ENCODE measurements around the gene NRF1. TPM values are rescaled to one million over a fixed set of nuclear protein-coding genes. Genes with fewer than 3 reads are reported as not detected.
A peak's percentile ranks its signal among the peaks of the same experiment; 100 is the strongest.

NRF1 gene
- total and polyA plus RNA-seq, 5 donors = 5.7 to 20.0 (median 18.8) TPM

- 75% methylated on average over 13 of the region's 13 CpGs for WGBS
Measured at GRCh38 chr7:129799350-129799955, 187.9 kb downstream of the NRF1 start.

DNA sequence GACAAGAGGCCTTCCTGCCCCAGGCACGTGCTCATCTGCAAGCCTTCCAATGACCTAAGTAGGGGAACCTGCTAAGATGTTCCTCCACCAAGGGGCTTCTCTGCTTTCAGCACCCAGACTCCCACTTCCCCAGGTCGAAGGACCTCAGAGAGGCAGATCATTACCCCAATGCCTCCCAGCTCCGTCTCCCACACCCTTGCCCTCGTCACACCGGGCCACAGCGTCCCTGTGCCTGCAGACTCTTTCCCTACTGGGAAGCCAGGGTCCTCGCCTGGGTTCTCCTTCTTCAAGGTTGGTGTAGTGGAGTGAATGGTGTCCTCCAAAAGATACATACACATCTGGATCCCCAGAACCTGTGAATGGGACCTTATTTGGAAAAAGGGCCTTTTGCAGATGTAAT, 189.4 kb downstream of the NRF1 start:
- DNase-seq (no peak), ATAC-seq (no peak)
- Histone ChIP-seq H3K27ac (ENCODE audit: low read length) (no peak overlapping the region), H3K27me3 (ENCODE audit: control insufficient read depth, insufficient read depth) (no peaks in the 10 kb centered on the region), H3K4me3 (ENCODE audit: low read length) (no peak overlapping the region), H3K9me3 (ENCODE audit: control insufficient read depth, low read length) (no peaks in the 10 kb centered on the region), H3K4me1 (ENCODE audit: control insufficient read depth, insufficient read depth, low read length) (no peaks in the 10 kb centered on the region)
- WGBS = 87% methylated on average over 7 of the region's 7 CpGs
- intact Hi-C loops (cut with DNase I) = no loop called here

More at GRCh38 chr7:129799350-129799955, 187.9 kb downstream of the NRF1 start:
- intact Hi-C loops (cut with DNase I) = no loop called here
- no peaks in the 10 kb centered on the region for H3K9me3 ChIP-seq (ENCODE audit: control insufficient read depth, low read length)
- H3K4me1 ChIP-seq (ENCODE audit: control insufficient read depth, insufficient read depth, low read length) = no peaks in the 10 kb centered on the region
- no peak for ATAC-seq
- no peak overlapping the region for H3K4me3 ChIP-seq (ENCODE audit: low read length)
- no peak overlapping the region for H3K27ac ChIP-seq (ENCODE audit: low read length)
- no peaks in the 10 kb centered on the region for H3K27me3 ChIP-seq (ENCODE audit: control insufficient read depth, insufficient read depth)
- DNase-seq = no peak

DNA sequence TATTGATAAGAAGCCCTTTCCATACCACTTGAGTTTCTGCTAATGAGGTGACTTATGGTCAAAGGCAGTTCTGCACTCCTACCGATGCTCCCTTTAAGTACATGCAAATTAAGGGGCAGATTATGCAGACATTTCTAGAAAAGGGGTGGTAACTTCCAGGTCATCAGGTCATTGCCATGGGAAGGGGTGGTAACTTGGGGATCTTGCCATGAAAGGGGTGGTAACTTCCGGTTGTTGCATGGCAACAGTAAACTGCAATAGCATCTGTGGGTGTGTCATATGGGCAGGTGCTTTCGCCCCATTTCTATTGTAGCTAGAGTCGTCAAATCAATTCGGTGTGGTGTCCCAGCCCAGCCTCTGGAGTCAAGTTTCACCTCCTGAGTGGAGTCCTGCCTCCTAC, 190.4 kb downstream of the NRF1 start:
- DNase-seq (no peak), ATAC-seq (no peak)
- Histone ChIP-seq H3K4me3 (ENCODE audit: low read length) (no peak overlapping the region), H3K27ac (ENCODE audit: low read length) (no peak overlapping the region), H3K9me3 (ENCODE audit: control insufficient read depth, low read length) (no peaks in the 10 kb centered on the region), H3K4me1 (ENCODE audit: control insufficient read depth, insufficient read depth, low read length) (no peaks in the 10 kb centered on the region), H3K27me3 (ENCODE audit: control insufficient read depth, insufficient read depth) (no peaks in the 10 kb centered on the region)
- intact Hi-C loops (cut with DNase I) = no loop called here
- WGBS = 70% methylated on average over 5 of the region's 5 CpGs

GRCh38 chr7:129803546-129804081, 192.1 kb downstream of the NRF1 start:
- DNase-seq (no peak), ATAC-seq (no peak)
- intact Hi-C loops (cut with DNase I) = no loop called here
- Histone ChIP-seq H3K27ac (ENCODE audit: low read length) (no peak overlapping the region), H3K4me3 (ENCODE audit: low read length) (no peak overlapping the region), H3K4me1 (ENCODE audit: control insufficient read depth, insufficient read depth, low read length) (no peaks in the 10 kb centered on the region), H3K9me3 (ENCODE audit: control insufficient read depth, low read length) (no peaks in the 10 kb centered on the region), H3K27me3 (ENCODE audit: control insufficient read depth, insufficient read depth) (no peaks in the 10 kb centered on the region)
- WGBS = 87% methylated on average over 17 of the region's 17 CpGs

GRCh38 chr7:129804111-129804889, 192.8 kb downstream of the NRF1 start:
- no peak for DNase-seq
- peak in 1 of 2 donors; percentile 14 for ATAC-seq
- 93% methylated on average over 22 of the region's 22 CpGs for WGBS
- Histone ChIP-seq H3K9me3 (ENCODE audit: control insufficient read depth, low read length) (no peaks in the 10 kb centered on the region), H3K27me3 (ENCODE audit: control insufficient read depth, insufficient read depth) (no peaks in the 10 kb centered on the region), H3K27ac (ENCODE audit: low read length) (no peak overlapping the region), H3K4me3 (ENCODE audit: low read length) (no peak overlapping the region), H3K4me1 (ENCODE audit: control insufficient read depth, insufficient read depth, low read length) (no peaks in the 10 kb centered on the region)
- intact Hi-C loops (cut with DNase I) = no loop called here

GRCh38 chr7:129804890-129805719, 193.6 kb downstream of the NRF1 start:
- Histone ChIP-seq H3K27ac (ENCODE audit: low read length) (no peak overlapping the region), H3K27me3 (ENCODE audit: control insufficient read depth, insufficient read depth) (no peaks in the 10 kb centered on the region), H3K4me1 (ENCODE audit: control insufficient read depth, insufficient read depth, low read length) (no peaks in the 10 kb centered on the region), H3K4me3 (ENCODE audit: low read length) (no peak overlapping the region), H3K9me3 (ENCODE audit: control insufficient read depth, low read length) (no peaks in the 10 kb centered on the region)
- WGBS = 59% methylated on average over 11 of the region's 11 CpGs
- DNase-seq = peak in 1 of 3 donors; percentile 51
- intact Hi-C loops (cut with DNase I) = no loop called here
- ATAC-seq = peak; percentile 74 to 81

Small RNAs within 50 kb of the gene (microRNA-seq; reads per million reads assigned to microRNA genes)
- gene MIR182 (18.2 to 22.3 reads per million in 2 donors), gene MIR183 (5.0 to 16.1 reads per million in 2 donors), gene MIR96 (0 to 2.1 reads per million in 2 donors)

Other genes starting within 250 kb of the NRF1 start
- 10 to 100 TPM in 3 of 4 donors, 1 to 10 TPM in 1; 9.5 to 16.7 (median 13.8) TPM for gene STRIP2, start 177.3 kb upstream of the NRF1 start, total RNA-seq
- 7.1 TPM for gene STRIP2, start 177.3 kb upstream of the NRF1 start, polyA plus RNA-seq
- gene SMKR1, start 109.2 kb upstream of the NRF1 start, total RNA-seq = not detected
- 0.16 TPM for gene SMKR1, start 109.2 kb upstream of the NRF1 start, polyA plus RNA-seq

Measured in right cardiac atrium (tissue), 5 donors.